Measurements from ENCODE around the gene CCDC150. TPM values are rescaled to one million over a fixed set of nuclear protein-coding genes. Genes with fewer than 3 reads are reported as not detected.

CCDC150 gene
- total and polyA plus RNA-seq, 2 donors (not counting 1 experiment from before 2014, with no cell fraction given), result 0.70 to 4.9 TPM

DNA sequence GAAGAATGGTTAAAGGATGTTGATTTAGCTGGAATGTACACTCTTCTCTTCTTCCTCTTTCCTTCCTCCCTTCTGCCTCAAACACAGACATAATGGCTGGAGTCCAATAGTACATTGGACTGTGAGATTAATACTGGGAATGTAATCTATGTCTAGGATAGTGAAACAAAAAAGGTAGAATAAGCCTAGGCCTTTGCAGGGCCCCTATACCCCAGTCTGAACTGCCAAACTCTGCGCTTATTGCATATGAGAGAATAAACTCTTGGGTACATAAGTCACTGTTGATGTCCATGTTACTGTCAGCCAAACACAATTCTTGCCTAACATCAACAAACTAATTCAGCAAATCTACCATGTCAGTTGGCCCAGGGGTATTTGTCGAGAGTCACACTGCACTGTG lies 29.7 kb upstream of the CCDC150 start:
- Histone ChIP-seq H2AFZ (ENCODE audit: insufficient read depth, low read depth, low read length, poor library complexity, severe bottlenecking) (no peak overlapping the region), H3K27ac (ENCODE audit: low read length in 2 of 2) (no peak overlapping the region), H3K4me3 (ENCODE audit: control extremely low read depth in 1 of 5, extremely low read depth in 1 of 5, insufficient read depth in 1 of 5, low read depth in 2 of 5, low read length in 4 of 5) (no peak overlapping the region), H4K20me1 (ENCODE audit: control insufficient read depth, insufficient read depth, low read length, poor library complexity, severe bottlenecking) (no peaks in the 10 kb centered on the region), H3K36me3 (replicated peaks in 1 of 2; ENCODE audit: control extremely low read depth in 1 of 2, control insufficient read depth in 1 of 2, extremely low read depth in 1 of 2, insufficient read depth in 2 of 2, low read length in 1 of 2) (no peaks in the 10 kb centered on the region), H3K9ac (ENCODE audit: low read length) (no peak overlapping the region), H3K27me3 (replicated peaks in 1 of 4; ENCODE audit: control extremely low read depth in 1 of 4, control insufficient read depth in 3 of 4, insufficient read depth in 4 of 4, low read length in 3 of 4) (no peaks in the 10 kb centered on the region), H3K9me3 (ENCODE audit: control extremely low read depth in 1 of 3, control insufficient read depth in 2 of 3, insufficient read depth in 1 of 3, low read length in 2 of 3) (peaks cover 0 to 1% (median 0%) of the 10 kb centered on the region in 3 donors), H3K4me2 (replicated peaks; ENCODE audit: low read depth, low read length, poor library complexity, severe bottlenecking) (no peak overlapping the region), H3K4me1 (ENCODE audit: control insufficient read depth in 2 of 2, insufficient read depth in 2 of 2, low read length in 2 of 2) (no peaks in the 10 kb centered on the region), H3K79me2 (ENCODE audit: control insufficient read depth, insufficient read depth, low read length) (no peaks in the 10 kb centered on the region)
- intact Hi-C loops (cut with micrococcal nuclease), result no loop called here
- H3K27ac Mint-ChIP-seq, result no peak overlapping the region
- no peak for DNase-seq
- WGBS (ENCODE audit: insufficient coverage), result 100% methylated on average over 1 of the region's 2 CpGs
- H3K27me3 Mint-ChIP-seq, result peaks cover 3% of the 10 kb centered on the region
- ATAC-seq (ENCODE audit: low read depth), result no peak
- TF ChIP-seq, protein P1, sequence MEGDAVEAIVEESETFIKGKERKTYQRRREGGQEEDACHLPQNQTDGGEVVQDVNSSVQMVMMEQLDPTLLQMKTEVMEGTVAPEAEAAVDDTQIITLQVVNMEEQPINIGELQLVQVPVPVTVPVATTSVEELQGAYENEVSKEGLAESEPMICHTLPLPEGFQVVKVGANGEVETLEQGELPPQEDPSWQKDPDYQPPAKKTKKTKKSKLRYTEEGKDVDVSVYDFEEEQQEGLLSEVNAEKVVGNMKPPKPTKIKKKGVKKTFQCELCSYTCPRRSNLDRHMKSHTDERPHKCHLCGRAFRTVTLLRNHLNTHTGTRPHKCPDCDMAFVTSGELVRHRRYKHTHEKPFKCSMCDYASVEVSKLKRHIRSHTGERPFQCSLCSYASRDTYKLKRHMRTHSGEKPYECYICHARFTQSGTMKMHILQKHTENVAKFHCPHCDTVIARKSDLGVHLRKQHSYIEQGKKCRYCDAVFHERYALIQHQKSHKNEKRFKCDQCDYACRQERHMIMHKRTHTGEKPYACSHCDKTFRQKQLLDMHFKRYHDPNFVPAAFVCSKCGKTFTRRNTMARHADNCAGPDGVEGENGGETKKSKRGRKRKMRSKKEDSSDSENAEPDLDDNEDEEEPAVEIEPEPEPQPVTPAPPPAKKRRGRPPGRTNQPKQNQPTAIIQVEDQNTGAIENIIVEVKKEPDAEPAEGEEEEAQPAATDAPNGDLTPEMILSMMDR (IDR thresholded peaks at IDR 0.05), result no peak
- no peak for TF ChIP-seq EZH2 (IDR thresholded peaks at IDR 0.05; ENCODE audit: borderline replicate concordance, insufficient read depth, low read depth, low read length, poor library complexity, severe bottlenecking)
- no peaks in the 10 kb centered on the region for H3K4me1 Mint-ChIP-seq
- peaks cover 2% of the 10 kb centered on the region for H3K9me3 Mint-ChIP-seq (ENCODE audit: insufficient read depth)
- ChIA-PET POLR2A (no interaction called here), CTCF (no interaction called here)
- no peak overlapping the region for H3K4me3 Mint-ChIP-seq

DNA sequence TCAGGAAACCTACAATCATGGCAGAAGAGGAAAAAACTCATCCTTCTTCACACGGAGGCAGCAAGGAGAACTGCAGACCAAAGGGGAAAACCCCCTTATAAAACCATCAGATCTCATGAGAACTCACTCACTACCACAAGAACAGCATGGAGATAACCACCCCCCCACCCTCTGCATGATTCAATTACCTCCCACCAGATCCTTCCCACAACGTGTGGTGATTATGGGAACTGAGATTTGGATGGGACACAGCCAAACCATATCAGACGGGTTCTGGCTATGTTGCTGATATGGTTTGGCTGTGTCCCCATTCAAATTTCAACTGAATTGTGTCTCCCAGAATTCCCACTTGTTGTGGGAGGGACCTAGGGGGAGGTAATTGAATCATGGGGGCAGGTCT lies 28.7 kb upstream of the CCDC150 start:
- Histone ChIP-seq H2AFZ (ENCODE audit: insufficient read depth, low read depth, low read length, poor library complexity, severe bottlenecking) (no peak overlapping the region), H3K79me2 (ENCODE audit: control insufficient read depth, insufficient read depth, low read length) (no peaks in the 10 kb centered on the region), H3K4me3 (ENCODE audit: control extremely low read depth in 1 of 5, extremely low read depth in 1 of 5, insufficient read depth in 1 of 5, low read depth in 2 of 5, low read length in 4 of 5) (no peak overlapping the region), H3K27ac (ENCODE audit: low read length in 2 of 2) (no peak overlapping the region), H3K36me3 (replicated peaks in 1 of 2; ENCODE audit: control extremely low read depth in 1 of 2, control insufficient read depth in 1 of 2, extremely low read depth in 1 of 2, insufficient read depth in 2 of 2, low read length in 1 of 2) (no peaks in the 10 kb centered on the region), H3K9me3 (ENCODE audit: control extremely low read depth in 1 of 3, control insufficient read depth in 2 of 3, insufficient read depth in 1 of 3, low read length in 2 of 3) (peaks cover 0 to 1% (median 0%) of the 10 kb centered on the region in 3 donors), H4K20me1 (ENCODE audit: control insufficient read depth, insufficient read depth, low read length, poor library complexity, severe bottlenecking) (no peaks in the 10 kb centered on the region), H3K4me1 (ENCODE audit: control insufficient read depth in 2 of 2, insufficient read depth in 2 of 2, low read length in 2 of 2) (no peaks in the 10 kb centered on the region), H3K4me2 (replicated peaks; ENCODE audit: low read depth, low read length, poor library complexity, severe bottlenecking) (no peak overlapping the region), H3K9ac (ENCODE audit: low read length) (no peak overlapping the region), H3K27me3 (replicated peaks in 1 of 4; ENCODE audit: control extremely low read depth in 1 of 4, control insufficient read depth in 3 of 4, insufficient read depth in 4 of 4, low read length in 3 of 4) (no peaks in the 10 kb centered on the region)
- ATAC-seq (ENCODE audit: low read depth), result no peak
- Mint-ChIP-seq H3K4me1 (no peaks in the 10 kb centered on the region), H3K9me3 (ENCODE audit: insufficient read depth) (peaks cover 2% of the 10 kb centered on the region), H3K27ac (no peak overlapping the region), H3K27me3 (peaks cover 4% of the 10 kb centered on the region), H3K4me3 (no peak overlapping the region)
- no peak for TF ChIP-seq EZH2 (IDR thresholded peaks at IDR 0.05; ENCODE audit: borderline replicate concordance, insufficient read depth, low read depth, low read length, poor library complexity, severe bottlenecking)
- TF ChIP-seq, protein P1 (IDR thresholded peaks at IDR 0.05), result no peak
- DNase-seq, result no peak
- 60% methylated on average over 1 of the region's 3 CpGs for WGBS (ENCODE audit: insufficient coverage)
- CTCF ChIA-PET, result no interaction called here
- POLR2A ChIA-PET, result no interaction called here
- intact Hi-C loops (cut with micrococcal nuclease), result no loop called here

All from B cell (primary cell).